NCI-H2196 (cell line): ENCODE data around the gene TTC31.

ENCODE experiments used
- DNase-seq: peaks from one replicate; lab custom pipeline; 2025; ENCODE audit not compliant: unreplicated experiment; lab: John Stamatoyannopoulos, UW

TTC31 gene

GRCh38 chr2:74503506-74504475, 20.9 kb downstream of the TTC31 start:
- DNase-seq = no peak

GRCh38 chr2:74504591-74504990, 21.7 kb downstream of the TTC31 start:
- DNase-seq = no peak

GRCh38 chr2:74505448-74506246, 22.8 kb downstream of the TTC31 start:
- no peak for DNase-seq

GRCh38 chr2:74507145-74507925, 24.5 kb downstream of the TTC31 start, which contains the start of gene PCGF1:
TSS of gene PCGF1 (minus strand) at chr2:74507695. CDS start at chr2:74507668, 27 bp downstream.
- DNase-seq = peak; percentile 90

GRCh38 chr2:74507926-74508520, 25.1 kb downstream of the TTC31 start:
- no peak for DNase-seq

GRCh38 chr2:74510272-74510671, 27.4 kb downstream of the TTC31 start:
- no peak for DNase-seq

- DNase-seq = no peak
These were observed 28.5 kb downstream of the TTC31 start for GRCh38 chr2:74511104-74511989.

GRCh38 chr2:74512744-74513604, 30.1 kb downstream of the TTC31 start:
- DNase-seq = no peak

GRCh38 chr2:74513605-74514367, 30.9 kb downstream of the TTC31 start:
- DNase-seq = no peak

- no peak for DNase-seq
These were observed 31.7 kb downstream of the TTC31 start, which contains the start of gene TLX2 for GRCh38 chr2:74514368-74515270. TSS of gene TLX2 (plus strand) at chr2:74514450. CDS start at chr2:74514807, 357 bp downstream.

- DNase-seq = no peak
These were observed 32.5 kb downstream of the TTC31 start for GRCh38 chr2:74515271-74515980.

GRCh38 chr2:74515981-74516633, 33.2 kb downstream of the TTC31 start:
- no peak for DNase-seq

- no peak for DNase-seq
These were observed 33.8 kb downstream of the TTC31 start for GRCh38 chr2:74516650-74517049.

- no peak for DNase-seq
These were observed 39.6 kb downstream of the TTC31 start for GRCh38 chr2:74522516-74522915.

- DNase-seq = no peak
These were observed 41.1 kb downstream of the TTC31 start for GRCh38 chr2:74524005-74524404.
